GM21717 (cell line): Measurements from ENCODE around the gene HTR4.

ENCODE experiments used
- ATAC-seq: cut with Tn5 transposase; IDR thresholded peaks from one replicate; pipeline ENCODE4 v1.9.1; 2021; ENCODE audit warnings: mild to moderate bottlenecking, moderate library complexity; ENCODE audit not compliant: unreplicated experiment

Gene HTR4

DNA sequence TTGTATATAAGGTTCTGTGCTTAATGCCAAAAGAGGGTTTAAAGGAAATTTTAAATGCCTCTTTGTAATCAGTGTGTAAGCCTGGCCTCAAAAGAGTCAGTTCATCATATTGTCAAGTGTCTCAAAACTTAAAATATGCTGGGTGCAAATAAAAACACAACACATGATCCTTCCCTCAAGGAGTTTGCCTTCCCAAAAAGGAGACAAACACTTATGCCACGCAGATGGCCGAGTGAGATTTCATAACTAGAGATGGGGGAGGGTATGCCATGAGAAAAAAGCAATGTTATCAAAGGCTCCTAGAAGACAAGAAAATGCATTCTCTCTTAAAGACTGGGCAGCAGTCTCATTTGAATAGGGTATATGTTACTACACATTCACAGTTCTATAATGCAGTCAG lies 215.4 kb downstream of the HTR4 start:
- ATAC-seq: no peak

DNA sequence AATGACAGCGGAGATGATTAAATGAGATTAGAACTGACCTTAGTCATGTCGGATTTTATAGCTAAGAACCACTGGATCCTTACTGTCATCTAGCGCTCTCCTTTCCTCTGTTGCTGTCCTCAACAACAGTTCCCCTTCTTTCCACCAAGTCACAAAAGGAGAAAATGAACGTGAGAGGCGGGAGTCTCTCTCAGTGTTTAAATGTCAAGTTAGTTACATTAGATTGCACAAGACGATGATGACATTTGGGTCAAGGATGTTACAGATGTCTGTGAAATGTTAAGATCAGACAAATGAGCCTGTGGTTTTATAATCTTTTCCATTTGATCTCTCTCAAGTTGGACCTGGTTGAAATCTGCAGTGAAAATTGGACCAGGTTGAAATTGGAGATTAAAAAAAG lies 217.1 kb downstream of the HTR4 start:
- ATAC-seq: no peak

DNA sequence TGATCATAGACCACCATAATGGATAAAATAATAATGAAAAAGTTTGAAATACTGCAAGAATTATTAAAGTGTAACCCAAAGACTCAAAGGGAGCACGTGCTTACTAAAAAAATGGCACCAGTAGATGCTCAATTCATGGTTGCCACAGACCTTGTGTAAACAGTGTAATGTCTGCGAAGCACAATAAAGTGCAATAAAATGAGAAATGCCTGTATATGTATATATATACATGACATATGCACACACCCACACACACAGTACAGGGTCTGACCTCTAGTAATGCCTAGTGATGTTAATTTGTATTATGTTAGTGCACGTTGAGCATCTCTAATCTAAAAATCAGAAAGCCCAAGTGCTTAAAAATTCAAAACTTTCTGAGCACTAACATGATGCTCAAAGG lies 218.3 kb downstream of the HTR4 start:
- ATAC-seq: no peak

DNA sequence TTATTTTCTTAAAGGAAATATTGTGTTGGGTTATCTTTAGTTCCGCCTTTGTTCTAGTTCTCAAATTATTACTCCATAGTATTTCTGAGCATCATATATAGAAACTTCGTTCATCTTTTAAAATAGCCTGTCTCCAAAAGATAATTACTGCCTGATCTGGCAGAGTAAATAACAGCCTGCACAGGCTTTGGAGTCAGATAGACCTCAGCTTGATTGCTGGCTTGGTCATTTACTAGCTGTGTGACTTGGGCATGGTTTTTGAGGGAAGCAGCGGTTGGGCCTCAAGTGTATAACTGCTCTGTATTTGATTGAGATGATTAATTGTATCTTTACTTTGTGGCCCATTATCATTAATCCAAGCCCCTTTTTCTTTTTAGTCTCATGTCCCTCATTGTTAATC lies 220.5 kb downstream of the HTR4 start:
- no peak for ATAC-seq
